ENCODE results near the gene AGTRAP. TPM values are rescaled to one million over a fixed set of nuclear protein-coding genes. Genes with fewer than 3 reads are reported as not detected.

Gene AGTRAP
- total RNA-seq, 2 experiments from 2014 or later: 21.3 to 21.8 TPM

DNA sequence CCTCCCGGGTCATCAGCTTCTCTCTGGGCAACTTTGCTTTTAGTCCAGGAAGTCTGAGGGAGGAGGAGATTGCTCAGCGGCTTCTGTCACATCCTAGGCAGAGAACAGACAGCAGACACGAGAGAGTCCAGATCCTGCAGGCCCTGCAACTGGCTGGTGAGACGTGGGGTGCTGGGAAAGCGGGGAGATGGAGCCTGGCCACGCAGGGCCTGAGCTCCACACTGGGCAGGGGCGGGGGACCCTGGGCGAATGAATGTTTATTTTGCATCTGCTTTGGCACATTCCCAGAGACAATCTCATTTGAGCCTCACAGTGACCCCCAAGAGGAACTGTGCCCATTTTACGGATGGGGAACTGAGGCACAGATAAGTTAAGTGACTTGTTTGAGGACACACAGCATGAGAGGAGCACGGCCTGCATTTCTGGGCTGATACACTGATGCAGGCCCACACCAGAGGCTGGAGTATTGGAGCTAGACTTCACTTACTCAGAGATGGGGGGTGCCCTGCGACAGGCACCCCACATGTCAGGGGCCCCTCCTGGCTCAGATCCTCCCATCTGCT, 35.6 kb downstream of the AGTRAP start:
- Histone ChIP-seq H3K4me3 (ENCODE audit: low read length) (no peak overlapping the region), H3K4me1 (ENCODE audit: insufficient read depth, low read length) (no peaks in the 10 kb centered on the region), H3K27ac (ENCODE audit: low read depth in 1 of 2, low read length in 2 of 2) (no peak overlapping the region), H3K9me3 (ENCODE audit: control insufficient read depth in 1 of 2, insufficient read depth in 1 of 2, low read length in 2 of 2) (no peaks in the 10 kb centered on the region), H3K27me3 (ENCODE audit: control insufficient read depth in 1 of 2, insufficient read depth in 2 of 2, low read length in 2 of 2) (no peaks in the 10 kb centered on the region), H3K36me3 (ENCODE audit: insufficient read depth, low read length) (no peaks in the 10 kb centered on the region)
- Mint-ChIP-seq H3K36me3 (ENCODE audit: low read depth) (no peaks in the 10 kb centered on the region), H3K9me3 (no peaks in the 10 kb centered on the region), H3K4me3 (no peak overlapping the region), H3K4me1 (ENCODE audit: low read depth) (no peaks in the 10 kb centered on the region), H3K27ac (no peak overlapping the region), H3K27me3 (no peaks in the 10 kb centered on the region)
- ChIA-PET POLR2A (no interaction called here), CTCF (no interaction called here)
- no peak for DNase-seq
- no peak for ATAC-seq (ENCODE audit: poor library complexity)
- intact Hi-C loops (cut with DNase I, micrococcal nuclease): no loop called here
- no peak for TF ChIP-seq CTCF (IDR thresholded peaks at IDR 0.05)

GRCh38 chr1:11772458-11772857, 36.5 kb downstream of the AGTRAP start:
- Mint-ChIP-seq H3K9me3 (no peaks in the 10 kb centered on the region), H3K27me3 (no peaks in the 10 kb centered on the region), H3K36me3 (ENCODE audit: low read depth) (no peaks in the 10 kb centered on the region), H3K4me1 (ENCODE audit: low read depth) (no peaks in the 10 kb centered on the region), H3K4me3 (no peak overlapping the region), H3K27ac (no peak overlapping the region)
- no peaks in the 10 kb centered on the region for H3K27me3 ChIP-seq (ENCODE audit: control insufficient read depth in 1 of 2, insufficient read depth in 2 of 2, low read length in 2 of 2)
- no peaks in the 10 kb centered on the region for H3K4me1 ChIP-seq (ENCODE audit: insufficient read depth, low read length)
- intact Hi-C loops (cut with DNase I, micrococcal nuclease): no loop called here
- ATAC-seq (ENCODE audit: poor library complexity) (no peak), DNase-seq (no peak)
- ChIA-PET POLR2A (no interaction called here), CTCF (no interaction called here)
- no peak overlapping the region for H3K27ac ChIP-seq (ENCODE audit: low read depth in 1 of 2, low read length in 2 of 2)
- H3K36me3 ChIP-seq (ENCODE audit: insufficient read depth, low read length): no peaks in the 10 kb centered on the region
- no peak overlapping the region for H3K4me3 ChIP-seq (ENCODE audit: low read length)
- H3K9me3 ChIP-seq (ENCODE audit: control insufficient read depth in 1 of 2, insufficient read depth in 1 of 2, low read length in 2 of 2): no peaks in the 10 kb centered on the region
- no peak for TF ChIP-seq CTCF (IDR thresholded peaks at IDR 0.05)

DNA sequence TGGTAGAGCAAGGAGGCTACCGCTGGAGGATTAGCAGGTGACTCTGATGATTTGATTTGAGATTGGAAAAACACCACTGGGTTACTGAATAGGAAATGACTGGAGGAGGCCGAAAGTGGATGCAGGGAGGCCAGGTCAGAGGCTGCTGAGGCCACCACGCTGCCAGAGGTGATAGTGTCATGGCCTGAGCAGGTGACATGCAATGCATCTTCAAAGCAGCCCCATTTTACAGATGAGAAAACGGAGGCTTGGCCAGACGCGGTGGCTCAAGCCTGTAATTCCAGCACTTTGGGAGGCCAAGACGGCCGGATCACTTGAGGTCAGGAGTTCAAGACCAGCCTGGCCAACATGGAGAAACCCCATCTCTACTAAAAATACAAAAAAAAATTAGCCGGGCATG, 38.8 kb downstream of the AGTRAP start:
- DNase-seq: no peak
- no peaks in the 10 kb centered on the region for H3K27me3 Mint-ChIP-seq
- no peak overlapping the region for H3K4me3 Mint-ChIP-seq
- H3K4me3 ChIP-seq (ENCODE audit: low read length): no peak overlapping the region
- no peaks in the 10 kb centered on the region for H3K36me3 ChIP-seq (ENCODE audit: insufficient read depth, low read length)
- no peak for ATAC-seq (ENCODE audit: poor library complexity)
- H3K27ac Mint-ChIP-seq: no peak overlapping the region
- no peak overlapping the region for H3K27ac ChIP-seq (ENCODE audit: low read depth in 1 of 2, low read length in 2 of 2)
- intact Hi-C loops (cut with DNase I, micrococcal nuclease): no loop called here
- H3K27me3 ChIP-seq (ENCODE audit: control insufficient read depth in 1 of 2, insufficient read depth in 2 of 2, low read length in 2 of 2): no peaks in the 10 kb centered on the region
- no peaks in the 10 kb centered on the region for H3K9me3 Mint-ChIP-seq
- H3K4me1 ChIP-seq (ENCODE audit: insufficient read depth, low read length): no peaks in the 10 kb centered on the region
- CTCF ChIA-PET: no interaction called here
- H3K36me3 Mint-ChIP-seq (ENCODE audit: low read depth): no peaks in the 10 kb centered on the region
- POLR2A ChIA-PET: no interaction called here
- TF ChIP-seq CTCF (IDR thresholded peaks at IDR 0.05): no peak
- H3K4me1 Mint-ChIP-seq (ENCODE audit: low read depth): no peaks in the 10 kb centered on the region
- no peaks in the 10 kb centered on the region for H3K9me3 ChIP-seq (ENCODE audit: control insufficient read depth in 1 of 2, insufficient read depth in 1 of 2, low read length in 2 of 2)

All from CD4-positive, alpha-beta T cell (primary cell).